A549 (cell line): ENCODE results near the gene RPN2. TPM values are rescaled to one million over a fixed set of nuclear protein-coding genes. Genes with fewer than 3 reads are reported as not detected.
A peak's percentile ranks its signal among the peaks of the same experiment; 100 is the strongest.

Experiments used
- ATAC-seq, 2 experiments: fragments of 200-7000 bp in 1 of 2; fragments of >200 bp in 1 of 2; cut with Nextera tagmentation in 1 of 2; cut with Tn5 transposase in 1 of 2; 3 replicates each; pipeline versions ENCODE4 v1.8.0 to v1.9.1; 2018 to 2020; ENCODE audit warnings: mild to moderate bottlenecking in 1 of 2, moderate library complexity in 1 of 2
- CTCF ChIA-PET: fragments of 300-600 bp; sonication (Branson Sonifier 250); formaldehyde crosslinking; extraction: SDS; loops from one replicate; lab custom pipeline; 2021; ENCODE audit warnings: antibody characterized with exemption, inconsistent platforms; lab: Yijun Ruan, JAX
- POLR2A ChIA-PET: fragments of 350-600 bp; formaldehyde crosslinking; extraction: SDS; loops from one replicate; lab custom pipeline; 2021; ENCODE audit warnings: antibody characterized with exemption, inconsistent platforms; lab: Yijun Ruan, JAX
- DNase-seq, 2 experiments: peaks; one replicate each; pipeline versions ENCODE4 v3.0.0 to v3.0.0-alpha.2; 2011 to 2016; ENCODE audit warnings: low read depth in 1 of 2, low spot score in 1 of 2
- FAIRE-seq: peaks from 2 replicates; lab custom pipeline; 2011; peaks lifted over from hg19 to GRCh38; lab: Jason Lieb, UNC
- H3K27ac ChIP-seq, 2 experiments: fragments of >200 bp; sonication (Bioruptor Twin); formaldehyde crosslinking; 3 replicates each; pipeline ENCODE4 v1.5.1; 2016 to 2017
- H3K4me1 ChIP-seq: fragments of >200 bp; sonication (Bioruptor Twin); formaldehyde crosslinking; 3 replicates; pipeline ENCODE4 v1.6.1; 2016
- H3K4me2 ChIP-seq: fragments of >200 bp; sonication (Bioruptor Twin); formaldehyde crosslinking; 3 replicates; pipeline ENCODE4 v1.6.1; 2016
- H3K4me3 ChIP-seq: fragments of >200 bp; sonication (Bioruptor Twin); formaldehyde crosslinking; 3 replicates; pipeline ENCODE4 v1.5.1; 2016
- H3K9me3 ChIP-seq: fragments of >200 bp; sonication (Bioruptor Twin); formaldehyde crosslinking; 3 replicates; pipeline ENCODE4 v1.6.1; 2016
- CBX2 ChIP-seq: fragments of 200-600 bp; sonication (generic); IDR thresholded peaks from 2 replicates; pipeline ENCODE4 v1.6.1; 2016; ENCODE audit warnings: low read depth, mild to moderate bottlenecking, borderline replicate concordance
- CHD2 ChIP-seq: fragments of 150-350 bp; IDR thresholded peaks from 2 replicates; pipeline ENCODE4 v1.6.1; 2014; ENCODE audit warnings: low read length; ENCODE audit not compliant: partially characterized antibody
- EHMT2 ChIP-seq: fragments of 200-600 bp; sonication (generic); IDR thresholded peaks from 2 replicates; pipeline ENCODE4 v1.6.1; 2016; ENCODE audit warnings: antibody characterized with exemption, low read depth, mild to moderate bottlenecking, moderate library complexity
- FOSL2 ChIP-seq, 2 experiments: fragments of 450-650 bp in 1 of 2; fragments of >200 bp in 1 of 2; sonication (Bioruptor Twin) in 1 of 2; formaldehyde crosslinking; IDR thresholded peaks; 2 replicates each; pipeline versions ENCODE4 v1.5.0 to v1.6.1; 2016 to 2020; ENCODE audit warnings: mild to moderate bottlenecking in 1 of 2, moderate library complexity in 1 of 2
- FOXS1 ChIP-seq: fragments of 250-450 bp; sonication (Bioruptor Pico); IDR thresholded peaks from 2 replicates; pipeline ENCODE4 v1.5.0; 2020; ENCODE audit warnings: mild to moderate bottlenecking, moderate library complexity
- HDAC2 ChIP-seq: fragments of 200-600 bp; sonication (generic); IDR thresholded peaks from 2 replicates; pipeline ENCODE4 v1.6.1; 2016
- HOXA7 ChIP-seq: fragments of 250-450 bp; sonication (Bioruptor Pico); IDR thresholded peaks from 2 replicates; pipeline ENCODE4 v1.5.0; 2020; ENCODE audit warnings: mild to moderate bottlenecking, moderate library complexity
- HOXB13 ChIP-seq: fragments of 250-450 bp; sonication (Bioruptor Pico); IDR thresholded peaks from 2 replicates; pipeline ENCODE4 v1.5.0; 2020; ENCODE audit warnings: low read depth, mild to moderate bottlenecking, moderate library complexity
- JUNB ChIP-seq: fragments of >200 bp; sonication (Bioruptor Twin); formaldehyde crosslinking; IDR thresholded peaks from 2 replicates; pipeline ENCODE4 v1.6.1; 2016
- KDM5A ChIP-seq: fragments of 200-600 bp; sonication (generic); IDR thresholded peaks from 2 replicates; pipeline ENCODE4 v1.6.1; 2016; ENCODE audit warnings: antibody characterized with exemption, mild to moderate bottlenecking
- MAFK ChIP-seq: fragments of 450-650 bp; IDR thresholded peaks from 2 replicates; pipeline ENCODE4 v1.6.1; 2014; ENCODE audit not compliant: partially characterized antibody
- NFE2L2 ChIP-seq: fragments of 150-350 bp; conservative IDR thresholded peaks from 2 replicates; pipeline ENCODE4 v1.6.1; 2014; ENCODE audit warnings: low read length
- NR3C1 ChIP-seq: fragments of >200 bp; sonication (Bioruptor Twin); formaldehyde crosslinking; IDR thresholded peaks from 3 replicates; pipeline ENCODE4 v1.6.1; 2017
- PHF8 ChIP-seq: fragments of 200-600 bp; sonication (generic); IDR thresholded peaks from 2 replicates; pipeline ENCODE4 v1.6.1; 2016; ENCODE audit warnings: low read depth, mild to moderate bottlenecking, antibody characterized with exemption, moderate library complexity, borderline replicate concordance
- RAD21 ChIP-seq, 2 experiments: fragments of >200 bp in 1 of 2; sonication (Bioruptor Twin) in 1 of 2; formaldehyde crosslinking in 1 of 2; IDR thresholded peaks in 1 of 2; conservative IDR thresholded peaks in 1 of 2; 2 replicates in 1 of 2; 3 replicates in 1 of 2; pipeline ENCODE4 v1.6.1; 2012 to 2018; ENCODE audit warnings: inconsistent platforms in 1 of 2
- RARB ChIP-seq: fragments of 250-450 bp; sonication (Bioruptor Pico); IDR thresholded peaks from 2 replicates; pipeline ENCODE4 v1.8.0; 2021; ENCODE audit warnings: mild to moderate bottlenecking, moderate library complexity
- RCOR1 ChIP-seq: fragments of 150-350 bp; IDR thresholded peaks from 2 replicates; pipeline ENCODE4 v1.6.1; 2014; ENCODE audit warnings: antibody characterized with exemption, low read length, low read depth
- SMC3 ChIP-seq: fragments of >200 bp; sonication (Bioruptor Twin); formaldehyde crosslinking; IDR thresholded peaks from 3 replicates; pipeline ENCODE4 v1.6.1; 2018; ENCODE audit warnings: inconsistent platforms
- ZNF302 ChIP-seq: fragments of 250-450 bp; sonication (Bioruptor Pico); IDR thresholded peaks from 2 replicates; pipeline ENCODE4 v1.9.0; 2021; ENCODE audit warnings: inconsistent platforms, mild to moderate bottlenecking, moderate library complexity
- ZSCAN20 ChIP-seq: fragments of 250-450 bp; sonication (Bioruptor Pico); IDR thresholded peaks from 2 replicates; pipeline ENCODE4 v1.8.0; 2022; ENCODE audit warnings: mild to moderate bottlenecking, moderate library complexity
- WGBS: methylation state at CpG from one replicate; pipeline ENCODE4 v1.1.6; 2017; ENCODE audit errors: missing lambda C conversion rate; 5-methylcytosine and 5-hydroxymethylcytosine counted together
- polyA plus RNA-seq, 4 experiments: library from polyadenylated mRNA; depleted of rRNA in 3 of 4; stranded (reverse); fragments of >200 nt; fragmentation: RNase III in 1 of 4; extraction: RNeasy Plus Mini Kit Qiagen cat#74134 plus additional on column Dnase treatment in 1 of 4; gene quantifications; 2 replicates in 3 of 4; 3 replicates in 1 of 4; pipeline ENCODE4 v1.2.3, GENCODE V29; 2011 to 2017
- TF ChIP-seq, protein P1 (sequence below): fragments of >200 bp; sonication (Bioruptor Twin); formaldehyde crosslinking; IDR thresholded peaks from 3 replicates; pipeline ENCODE4 v1.5.1; 2016
- TF ChIP-seq, protein P2 (sequence below): IDR thresholded peaks from 2 replicates; pipeline ENCODE4 v1.6.1; 2012; ENCODE audit warnings: low read depth, borderline replicate concordance
- TF ChIP-seq, protein P3 (sequence below): fragments of >200 bp; sonication (Bioruptor Twin); formaldehyde crosslinking; IDR thresholded peaks from 3 replicates; pipeline ENCODE4 v1.6.1; 2016
- TF ChIP-seq, protein P4 (sequence below): IDR thresholded peaks from 2 replicates; pipeline ENCODE4 v1.6.1; 2012
- TF ChIP-seq, protein P5 (sequence below): fragments of 150-350 bp; IDR thresholded peaks from 2 replicates; pipeline ENCODE4 v1.6.1; 2014; ENCODE audit warnings: low read depth, mild to moderate bottlenecking, low read length
- TF ChIP-seq, protein P6 (sequence below): fragments of >200 bp; sonication (Bioruptor Twin); formaldehyde crosslinking; IDR thresholded peaks from 2 replicates; pipeline ENCODE4 v1.6.1; 2016
- TF ChIP-seq, protein P7 (sequence below): fragments of 250-450 bp; sonication (Bioruptor Pico); IDR thresholded peaks from 2 replicates; pipeline ENCODE4 v1.5.0; 2020; ENCODE audit warnings: low read depth, mild to moderate bottlenecking, moderate library complexity

The RPN2 gene
- polyA plus RNA-seq, 2 of the 4 experiments (the other 2 are of a cell fraction) = 282 to 391 TPM

DNA sequence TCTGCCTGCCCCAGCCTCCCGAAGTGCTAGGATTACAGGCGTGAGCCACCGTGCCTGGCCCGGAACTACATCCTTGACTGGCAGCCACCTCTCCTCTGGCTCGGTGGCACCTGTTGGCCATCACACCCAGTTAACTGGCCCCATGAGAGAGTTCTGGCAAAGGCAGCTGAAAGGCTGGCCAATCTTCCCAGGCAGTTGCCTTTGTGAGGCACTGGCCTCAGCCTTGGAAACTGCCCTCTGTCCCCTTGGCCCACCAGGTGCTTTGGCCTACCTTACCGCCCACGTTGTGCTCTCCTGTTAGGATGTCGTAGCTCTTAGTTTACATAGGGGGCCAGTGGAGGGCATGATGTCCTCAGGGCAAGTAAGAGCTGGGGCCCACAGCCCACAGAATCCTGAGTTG is 100.7 kb downstream of the RPN2 start:
- H3K4me1 ChIP-seq = peaks cover 19% of the 10 kb centered on the region
- no peak overlapping the region for H3K27ac ChIP-seq
- ATAC-seq (no peak), DNase-seq (no peak), FAIRE-seq (no peak)
- WGBS = 78% methylated on average over 6 of the region's 8 CpGs
- H3K4me3 ChIP-seq = no peak overlapping the region
- H3K9me3 ChIP-seq = no peaks in the 10 kb centered on the region
- CTCF ChIA-PET = interaction anchor here (0.6 to 12.7 kb wide), 7 partner anchors 9 to 254 kb away, joined by 3 to 104 read pairs (median 6); partner anchors contain the start of gene MANBAL
- H3K4me2 ChIP-seq = no peak overlapping the region
- TF ChIP-seq PHF8 (no peak), FOSL2 (IDR thresholded peaks at IDR 0.05) (no peak), FOSL2 (CRISPR knock-in tag; IDR thresholded peaks at IDR 0.05) (no peak), HOXB13 (no peak), ZNF302 (CRISPR knock-in tag) (no peak), HDAC2 (no peak), NFE2L2 (no peak), MAFK (no peak)
- TF ChIP-seq, all 56 proteins: peak for 0
- POLR2A ChIA-PET = no interaction called here

DNA sequence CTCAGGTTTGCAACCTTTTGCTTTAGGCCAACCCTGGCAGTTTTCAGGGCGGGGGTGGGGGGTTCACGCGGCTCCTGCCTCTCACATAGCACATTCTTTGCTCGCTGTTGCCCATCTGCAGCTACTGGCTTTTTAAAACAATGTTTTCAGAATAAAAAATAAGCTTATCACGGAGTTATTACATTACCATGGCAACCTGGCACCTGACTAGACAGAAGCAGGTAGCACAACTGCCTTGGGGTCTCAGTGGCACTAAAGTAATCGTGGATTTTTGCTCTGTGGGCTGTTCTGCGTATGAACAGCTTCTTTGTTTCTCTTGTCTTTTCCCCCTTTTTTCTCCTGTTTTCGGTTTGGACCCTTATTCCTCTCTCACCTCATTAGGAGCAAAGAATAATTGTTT is 101.3 kb downstream of the RPN2 start:
- H3K9me3 ChIP-seq = no peaks in the 10 kb centered on the region
- ChIA-PET POLR2A (no interaction called here), CTCF (interaction anchor here (0.6 to 12.7 kb wide), 7 partner anchors 8 to 254 kb away, joined by 3 to 104 read pairs (median 6); partner anchors contain the start of gene MANBAL)

DNA sequence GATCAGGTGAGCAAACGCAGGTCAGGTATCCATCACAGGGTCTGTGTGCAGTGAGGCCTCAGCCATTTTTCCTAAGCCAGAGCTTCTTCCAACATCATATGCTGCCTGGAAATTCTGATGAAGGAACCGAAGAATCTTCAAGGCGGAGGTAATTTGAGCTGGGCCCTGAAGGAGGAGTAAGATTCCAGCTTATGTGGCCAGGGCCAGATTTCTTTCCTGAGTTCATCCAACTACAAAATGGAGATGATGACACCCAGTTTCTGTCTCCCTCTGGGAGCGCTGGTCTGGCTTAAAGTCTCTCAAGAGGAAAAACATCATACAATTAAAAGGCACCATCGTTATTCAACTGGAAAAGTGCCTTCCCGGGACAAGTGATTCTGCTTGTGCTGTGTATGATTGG is 103.4 kb downstream of the RPN2 start:
- Histone ChIP-seq H3K27ac (peak overlapping the region; percentile 20 to 73; a peak in 5 of 6 replicates), H3K4me3 (no peak overlapping the region), H3K4me2 (no peak overlapping the region), H3K9me3 (no peaks in the 10 kb centered on the region), H3K4me1 (peaks cover 8% of the 10 kb centered on the region; the same call in 2 of the 3 replicates)
- POLR2A ChIA-PET = no interaction called here
- no peak for FAIRE-seq
- DNase-seq = peak in 1 of 2 experiments; percentile 79
- WGBS = 62% methylated on average over 6 of the region's 6 CpGs
- CTCF ChIA-PET = interaction anchor here (0.8 to 12.7 kb wide), 32 partner anchors 11 to 251 kb away, joined by 3 to 113 read pairs (median 4); partner anchors contain the start of gene BLCAP
- TF ChIP-seq EHMT2 (no peak), PHF8 (no peak), RAD21 (conservative IDR thresholded peaks at IDR 0.05 in 1 of 2, IDR thresholded peaks at IDR 0.05 in 1 of 2) (peak; percentile 73 to 88), RCOR1 (no peak), SMC3 (peak; percentile 56)
- TF ChIP-seq, protein P1, sequence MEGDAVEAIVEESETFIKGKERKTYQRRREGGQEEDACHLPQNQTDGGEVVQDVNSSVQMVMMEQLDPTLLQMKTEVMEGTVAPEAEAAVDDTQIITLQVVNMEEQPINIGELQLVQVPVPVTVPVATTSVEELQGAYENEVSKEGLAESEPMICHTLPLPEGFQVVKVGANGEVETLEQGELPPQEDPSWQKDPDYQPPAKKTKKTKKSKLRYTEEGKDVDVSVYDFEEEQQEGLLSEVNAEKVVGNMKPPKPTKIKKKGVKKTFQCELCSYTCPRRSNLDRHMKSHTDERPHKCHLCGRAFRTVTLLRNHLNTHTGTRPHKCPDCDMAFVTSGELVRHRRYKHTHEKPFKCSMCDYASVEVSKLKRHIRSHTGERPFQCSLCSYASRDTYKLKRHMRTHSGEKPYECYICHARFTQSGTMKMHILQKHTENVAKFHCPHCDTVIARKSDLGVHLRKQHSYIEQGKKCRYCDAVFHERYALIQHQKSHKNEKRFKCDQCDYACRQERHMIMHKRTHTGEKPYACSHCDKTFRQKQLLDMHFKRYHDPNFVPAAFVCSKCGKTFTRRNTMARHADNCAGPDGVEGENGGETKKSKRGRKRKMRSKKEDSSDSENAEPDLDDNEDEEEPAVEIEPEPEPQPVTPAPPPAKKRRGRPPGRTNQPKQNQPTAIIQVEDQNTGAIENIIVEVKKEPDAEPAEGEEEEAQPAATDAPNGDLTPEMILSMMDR = peak; percentile 57
- TF ChIP-seq, protein P2, sequence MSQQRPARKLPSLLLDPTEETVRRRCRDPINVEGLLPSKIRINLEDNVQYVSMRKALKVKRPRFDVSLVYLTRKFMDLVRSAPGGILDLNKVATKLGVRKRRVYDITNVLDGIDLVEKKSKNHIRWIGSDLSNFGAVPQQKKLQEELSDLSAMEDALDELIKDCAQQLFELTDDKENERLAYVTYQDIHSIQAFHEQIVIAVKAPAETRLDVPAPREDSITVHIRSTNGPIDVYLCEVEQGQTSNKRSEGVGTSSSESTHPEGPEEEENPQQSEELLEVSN = no peak
- peak; percentile 83 to 86 for ATAC-seq

More for the DNA sequence above, 101.3 kb downstream of the RPN2 start:
- WGBS = 81% methylated on average over 8 of the region's 8 CpGs
- Histone ChIP-seq H3K4me3 (no peak overlapping the region), H3K4me2 (no peak overlapping the region), H3K4me1 (peaks cover 19% of the 10 kb centered on the region), H3K27ac (no peak overlapping the region)
- FAIRE-seq (no peak), DNase-seq (no peak), ATAC-seq (no peak)
- TF ChIP-seq JUNB (no peak), RARB (CRISPR knock-in tag) (no peak), KDM5A (no peak), ZSCAN20 (CRISPR knock-in tag) (no peak), HOXA7 (CRISPR knock-in tag) (no peak), NR3C1 (no peak), CHD2 (no peak), HDAC2 (no peak), RAD21 (conservative IDR thresholded peaks at IDR 0.05 in 1 of 2, IDR thresholded peaks at IDR 0.05 in 1 of 2) (no peak), CBX2 (no peak), ZNF302 (CRISPR knock-in tag) (no peak), FOXS1 (CRISPR knock-in tag) (no peak)
- TF ChIP-seq, protein P3, sequence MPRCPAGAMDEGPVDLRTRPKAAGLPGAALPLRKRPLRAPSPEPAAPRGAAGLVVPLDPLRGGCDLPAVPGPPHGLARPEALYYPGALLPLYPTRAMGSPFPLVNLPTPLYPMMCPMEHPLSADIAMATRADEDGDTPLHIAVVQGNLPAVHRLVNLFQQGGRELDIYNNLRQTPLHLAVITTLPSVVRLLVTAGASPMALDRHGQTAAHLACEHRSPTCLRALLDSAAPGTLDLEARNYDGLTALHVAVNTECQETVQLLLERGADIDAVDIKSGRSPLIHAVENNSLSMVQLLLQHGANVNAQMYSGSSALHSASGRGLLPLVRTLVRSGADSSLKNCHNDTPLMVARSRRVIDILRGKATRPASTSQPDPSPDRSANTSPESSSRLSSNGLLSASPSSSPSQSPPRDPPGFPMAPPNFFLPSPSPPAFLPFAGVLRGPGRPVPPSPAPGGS = no peak
- TF ChIP-seq, protein P4, sequence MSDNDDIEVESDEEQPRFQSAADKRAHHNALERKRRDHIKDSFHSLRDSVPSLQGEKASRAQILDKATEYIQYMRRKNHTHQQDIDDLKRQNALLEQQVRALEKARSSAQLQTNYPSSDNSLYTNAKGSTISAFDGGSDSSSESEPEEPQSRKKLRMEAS = no peak
- TF ChIP-seq, protein P5, sequence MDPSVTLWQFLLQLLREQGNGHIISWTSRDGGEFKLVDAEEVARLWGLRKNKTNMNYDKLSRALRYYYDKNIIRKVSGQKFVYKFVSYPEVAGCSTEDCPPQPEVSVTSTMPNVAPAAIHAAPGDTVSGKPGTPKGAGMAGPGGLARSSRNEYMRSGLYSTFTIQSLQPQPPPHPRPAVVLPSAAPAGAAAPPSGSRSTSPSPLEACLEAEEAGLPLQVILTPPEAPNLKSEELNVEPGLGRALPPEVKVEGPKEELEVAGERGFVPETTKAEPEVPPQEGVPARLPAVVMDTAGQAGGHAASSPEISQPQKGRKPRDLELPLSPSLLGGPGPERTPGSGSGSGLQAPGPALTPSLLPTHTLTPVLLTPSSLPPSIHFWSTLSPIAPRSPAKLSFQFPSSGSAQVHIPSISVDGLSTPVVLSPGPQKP = no peak
- TF ChIP-seq, protein P6, sequence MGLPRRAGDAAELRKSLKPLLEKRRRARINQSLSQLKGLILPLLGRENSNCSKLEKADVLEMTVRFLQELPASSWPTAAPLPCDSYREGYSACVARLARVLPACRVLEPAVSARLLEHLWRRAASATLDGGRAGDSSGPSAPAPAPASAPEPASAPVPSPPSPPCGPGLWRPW = no peak
- TF ChIP-seq, protein P7, sequence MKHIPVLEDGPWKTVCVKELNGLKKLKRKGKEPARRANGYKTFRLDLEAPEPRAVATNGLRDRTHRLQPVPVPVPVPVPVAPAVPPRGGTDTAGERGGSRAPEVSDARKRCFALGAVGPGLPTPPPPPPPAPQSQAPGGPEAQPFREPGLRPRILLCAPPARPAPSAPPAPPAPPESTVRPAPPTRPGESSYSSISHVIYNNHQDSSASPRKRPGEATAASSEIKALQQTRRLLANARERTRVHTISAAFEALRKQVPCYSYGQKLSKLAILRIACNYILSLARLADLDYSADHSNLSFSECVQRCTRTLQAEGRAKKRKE = no peak
